DND-41 (cell line): ENCODE measurements around the gene GNAZ.

Experiments used
- ATAC-seq: fragments of 200-7000 bp; cut with Tn5 transposase; 3 replicates; pipeline ENCODE4 v1.9.1; 2021; ENCODE audit warnings: low read depth; ENCODE audit not compliant: insufficient read depth
- DNase-seq: peaks from one replicate; pipeline ENCODE4 v3.0.0-alpha.2; 2020
- H2AFZ ChIP-seq: 2 replicates; pipeline ENCODE4 v1.6.0; 2012; ENCODE audit warnings: low read depth, low read length
- H3K27ac ChIP-seq: 2 replicates; pipeline ENCODE4 v1.5.1; 2012; ENCODE audit warnings: low read length, inconsistent platforms
- H3K27me3 ChIP-seq: fragments of 200-600 bp; sonication (generic); 2 replicates; pipeline ENCODE4 v1.6.0; 2012; ENCODE audit warnings: low read length, mild to moderate bottlenecking, inconsistent platforms; ENCODE audit not compliant: insufficient read depth, poor library complexity
- H3K36me3 ChIP-seq: 2 replicates; pipeline ENCODE4 v1.5.1; 2012; ENCODE audit warnings: low read length, inconsistent platforms; ENCODE audit not compliant: insufficient read depth
- H3K4me1 ChIP-seq: 2 replicates; pipeline ENCODE4 v1.5.1; 2012; ENCODE audit warnings: mild to moderate bottlenecking, low read length; ENCODE audit not compliant: insufficient read depth
- H3K4me2 ChIP-seq: 2 replicates; pipeline ENCODE4 v1.6.0; 2012; ENCODE audit warnings: mild to moderate bottlenecking, moderate library complexity, low read length, inconsistent platforms; ENCODE audit not compliant: insufficient read depth
- H3K4me3 ChIP-seq, 2 experiments: fragments of 200-600 bp in 1 of 2; shearing (Covaris generic) in 1 of 2; 2 replicates each; pipeline ENCODE4 v1.5.1; 2012 to 2016; ENCODE audit warnings: inconsistent platforms in 2 of 2, low read length in 2 of 2, mild to moderate bottlenecking in 2 of 2, low read depth in 1 of 2, moderate library complexity in 1 of 2
- H3K79me2 ChIP-seq: 2 replicates; pipeline ENCODE4 v1.6.0; 2012; ENCODE audit warnings: low read length, inconsistent platforms; ENCODE audit not compliant: insufficient read depth
- H3K9ac ChIP-seq: 2 replicates; pipeline ENCODE4 v1.6.0; 2012; ENCODE audit warnings: low read depth, mild to moderate bottlenecking, inconsistent platforms, low read length, moderate library complexity
- H3K9me3 ChIP-seq: 2 replicates; pipeline ENCODE4 v1.5.1; 2012; ENCODE audit warnings: low read length, moderate library complexity, mild to moderate bottlenecking, inconsistent platforms; ENCODE audit not compliant: insufficient read depth, severe bottlenecking
- H4K20me1 ChIP-seq: 2 replicates; pipeline ENCODE4 v1.6.0; 2012; ENCODE audit warnings: low read length; ENCODE audit not compliant: insufficient read depth
- CTCF ChIP-seq: IDR thresholded peaks from 2 replicates; pipeline ENCODE4 v1.5.1; 2012; ENCODE audit warnings: borderline replicate concordance, low read length, moderate library complexity, mild to moderate bottlenecking; ENCODE audit not compliant: poor library complexity, severe bottlenecking; ENCODE audit errors: extremely low read depth
- EZH2 ChIP-seq: IDR thresholded peaks from 3 replicates; pipeline ENCODE4 v1.6.1; 2012; ENCODE audit warnings: borderline replicate concordance, low read depth, mild to moderate bottlenecking, moderate library complexity, low read length, inconsistent platforms; ENCODE audit not compliant: severe bottlenecking

GNAZ gene

GRCh38 chr22:23116506-23117263, 46.4 kb downstream of the GNAZ start:
- Histone ChIP-seq H3K79me2 (no peaks in the 10 kb centered on the region), H3K9me3 (no peaks in the 10 kb centered on the region), H3K27me3 (no peaks in the 10 kb centered on the region)

GRCh38 chr22:23117275-23117674, 47.0 kb downstream of the GNAZ start:
- no peak for ATAC-seq
- H3K9me3 ChIP-seq, result no peaks in the 10 kb centered on the region
- no peak overlapping the region for H3K4me3 ChIP-seq
- no peaks in the 10 kb centered on the region for H3K36me3 ChIP-seq
- no peaks in the 10 kb centered on the region for H4K20me1 ChIP-seq
- no peak overlapping the region for H2AFZ ChIP-seq
- H3K4me2 ChIP-seq, result no peak overlapping the region
- no peaks in the 10 kb centered on the region for H3K79me2 ChIP-seq
- no peaks in the 10 kb centered on the region for H3K27me3 ChIP-seq
- H3K9ac ChIP-seq, result no peak overlapping the region
- no peak for DNase-seq
- no peak for TF ChIP-seq CTCF
- no peak for TF ChIP-seq EZH2
- peaks cover 23% of the 10 kb centered on the region for H3K4me1 ChIP-seq
- H3K27ac ChIP-seq, result no peak overlapping the region

More at GRCh38 chr22:23116506-23117263, 46.4 kb downstream of the GNAZ start:
- Histone ChIP-seq H3K36me3 (no peaks in the 10 kb centered on the region), H3K4me2 (no peak overlapping the region), H3K4me3 (no peak overlapping the region), H3K9ac (no peak overlapping the region), H2AFZ (no peak overlapping the region), H4K20me1 (no peaks in the 10 kb centered on the region), H3K27ac (no peak overlapping the region), H3K4me1 (peaks cover 25% of the 10 kb centered on the region)
- TF ChIP-seq EZH2, result no peak
- no peak for TF ChIP-seq CTCF
- ATAC-seq (no peak), DNase-seq (no peak)

- Histone ChIP-seq H3K27me3 (no peaks in the 10 kb centered on the region), H3K4me1 (peaks cover 15% of the 10 kb centered on the region), H3K27ac (no peak overlapping the region), H4K20me1 (no peaks in the 10 kb centered on the region), H3K9ac (no peak overlapping the region), H3K4me3 (no peak overlapping the region), H2AFZ (no peak overlapping the region), H3K36me3 (no peaks in the 10 kb centered on the region), H3K79me2 (no peaks in the 10 kb centered on the region), H3K4me2 (no peak overlapping the region), H3K9me3 (no peaks in the 10 kb centered on the region)
- no peak for DNase-seq
- ATAC-seq, result no peak
- TF ChIP-seq EZH2, result no peak
- TF ChIP-seq CTCF, result no peak
Observed at GRCh38 chr22:23117891-23118646, 47.8 kb downstream of the GNAZ start.
